K562 (cell line): ENCODE data around the gene CACYBP. TPM values are rescaled to one million over a fixed set of nuclear protein-coding genes. Genes with fewer than 3 reads are reported as not detected.

Source experiments
- BMI1 ChIP-seq: fragments of 150-350 bp; IDR thresholded peaks from 2 replicates; pipeline ENCODE4 v1.6.1; 2014; ENCODE audit warnings: low read length
- BRCA1 ChIP-seq, 2 experiments: fragments of 450-650 bp in 1 of 2; sonication (generic) in 1 of 2; formaldehyde crosslinking in 1 of 2; IDR thresholded peaks; 2 replicates each; pipeline versions ENCODE4 v1.5.0 to v1.6.1; 2017 to 2020; ENCODE audit warnings: mild to moderate bottlenecking in 1 of 2, missing genetic modification reagents in 1 of 2
- E2F3 ChIP-seq: fragments of 250-450 bp; sonication (Bioruptor Pico); IDR thresholded peaks from 2 replicates; pipeline ENCODE4 v1.4.0; 2020; ENCODE audit warnings: mild to moderate bottlenecking
- MAX ChIP-seq: sonication (generic); formaldehyde crosslinking; IDR thresholded peaks from 2 replicates; pipeline ENCODE4 v1.9.0; 2022; ENCODE audit warnings: mild to moderate bottlenecking, missing genetic modification reagents
- MLLT1 ChIP-seq, 2 experiments: fragments of 450-650 bp; IDR thresholded peaks; 2 replicates each; pipeline ENCODE4 v1.6.1; 2016
- NCOA6 ChIP-seq: fragments of 450-650 bp; IDR thresholded peaks from 2 replicates; pipeline ENCODE4 v1.6.1; 2017; ENCODE audit warnings: mild to moderate bottlenecking
- RBM14 ChIP-seq: fragments of 200-400 bp; formaldehyde crosslinking; IDR thresholded peaks from 2 replicates; pipeline ENCODE4 v1.6.1; 2018; ENCODE audit warnings: low read depth, mild to moderate bottlenecking, low read length, moderate library complexity, borderline replicate concordance; ENCODE audit not compliant: insufficient read depth
- REST ChIP-seq, 2 experiments: fragments of 450-650 bp; formaldehyde crosslinking in 1 of 2; IDR thresholded peaks; 2 replicates each; pipeline versions ENCODE4 v1.4.0 to v1.6.1; 2014 to 2020; ENCODE audit warnings: mild to moderate bottlenecking in 2 of 2, borderline replicate concordance in 1 of 2, low read depth in 1 of 2
- SIN3B ChIP-seq: fragments of 450-650 bp; IDR thresholded peaks from 2 replicates; pipeline ENCODE4 v1.6.1; 2017; ENCODE audit warnings: low read depth, mild to moderate bottlenecking, moderate library complexity
- ZBTB17 ChIP-seq: fragments of 450-650 bp; formaldehyde crosslinking; IDR thresholded peaks from 2 replicates; pipeline ENCODE4 v1.4.0; 2020; ENCODE audit warnings: mild to moderate bottlenecking
- ZNF224 ChIP-seq: sonication (generic); formaldehyde crosslinking; IDR thresholded peaks from 2 replicates; pipeline ENCODE4 v1.8.0; 2022; ENCODE audit warnings: mild to moderate bottlenecking, missing genetic modification reagents
- ZNF639 ChIP-seq, 2 experiments: fragments of 200-800 bp in 1 of 2; sonication (Bioruptor generic) in 1 of 2; sonication (generic) in 1 of 2; formaldehyde crosslinking in 1 of 2; IDR thresholded peaks in 1 of 2; conservative IDR thresholded peaks in 1 of 2; 2 replicates each; pipeline versions ENCODE4 v1.5.0 to v1.6.1; 2016 to 2020; ENCODE audit warnings: missing compliant biosample characterization in 1 of 2, missing genetic modification characterization in 1 of 2, missing genetic modification reagents in 1 of 2
- ZNF77 ChIP-seq: fragments of 250-450 bp; sonication (Bioruptor Pico); IDR thresholded peaks from 2 replicates; pipeline ENCODE4 v1.5.0; 2020
- ZNF830 ChIP-seq: fragments of 250-450 bp; sonication (Bioruptor Pico); IDR thresholded peaks from 2 replicates; pipeline ENCODE4 v1.5.0; 2021; ENCODE audit warnings: mild to moderate bottlenecking
- polyA plus RNA-seq, 8 experiments: library from polyadenylated mRNA; depleted of rRNA in 4 of 8; stranded (reverse) in 5 of 8; unstranded in 3 of 8; fragments of >200 nt; fragmentation: Nextera tagmentation in 2 of 8; fragmentation: Illumina TruSeq in 1 of 8; extraction: Ambion mirVana in 2 of 8; extraction: Trizol in 1 of 8; gene quantifications; 2 replicates each; pipeline versions ENCODE4 v1.2.1 to v1.2.3, GENCODE V29; 2011 to 2014; ENCODE audit warnings: inconsistent platforms in 1 of 8, missing spikeins in 1 of 8
- total RNA-seq, 7 experiments: library from RNA; depleted of rRNA in 6 of 7; stranded (reverse); fragments of >200 nt in 6 of 7; fragmentation: Illumina TruSeq in 2 of 7; extraction: Trizol in 2 of 7; gene quantifications; 2 replicates each; pipeline versions ENCODE4 v1.2.1 to v1.2.3, GENCODE V29; 2011 to 2021; ENCODE audit warnings: low replicate concordance in 1 of 7
- TF ChIP-seq, protein P1 (sequence below): fragments of 450-650 bp; IDR thresholded peaks from 2 replicates; pipeline ENCODE4 v1.6.1; 2016; ENCODE audit warnings: antibody characterized with exemption

CACYBP gene
- total and polyA plus RNA-seq, 9 of the 15 experiments (the other 6 are each of a cell fraction or from before 2014, with no cell fraction given): 147 to 1,576 (median 488) TPM

DNA sequence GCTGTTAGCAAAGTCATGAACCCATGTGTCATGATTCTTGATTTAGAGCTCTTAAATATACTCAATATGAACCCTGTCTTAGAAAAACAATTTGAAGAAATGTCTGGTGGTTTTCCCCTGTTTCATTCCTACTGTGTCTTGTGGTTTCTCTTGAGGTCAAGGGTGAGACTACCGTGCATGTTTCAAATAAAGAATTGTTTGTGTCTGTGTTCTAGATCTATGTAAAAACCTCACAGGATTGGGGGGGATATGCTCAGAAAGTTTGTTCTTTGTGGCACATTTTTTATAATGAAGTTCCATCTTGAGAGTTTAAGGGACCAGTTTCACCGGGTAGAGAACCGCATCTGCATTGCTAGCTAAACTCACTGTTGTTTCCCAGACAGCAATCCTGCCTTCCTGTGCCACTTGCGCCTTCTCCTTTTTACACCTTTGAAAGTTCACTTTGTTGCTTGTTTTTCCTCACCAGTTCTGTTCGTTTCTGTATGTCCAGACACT lies 30.9 kb upstream of the CACYBP start (continued):
- TF ChIP-seq, protein P1, sequence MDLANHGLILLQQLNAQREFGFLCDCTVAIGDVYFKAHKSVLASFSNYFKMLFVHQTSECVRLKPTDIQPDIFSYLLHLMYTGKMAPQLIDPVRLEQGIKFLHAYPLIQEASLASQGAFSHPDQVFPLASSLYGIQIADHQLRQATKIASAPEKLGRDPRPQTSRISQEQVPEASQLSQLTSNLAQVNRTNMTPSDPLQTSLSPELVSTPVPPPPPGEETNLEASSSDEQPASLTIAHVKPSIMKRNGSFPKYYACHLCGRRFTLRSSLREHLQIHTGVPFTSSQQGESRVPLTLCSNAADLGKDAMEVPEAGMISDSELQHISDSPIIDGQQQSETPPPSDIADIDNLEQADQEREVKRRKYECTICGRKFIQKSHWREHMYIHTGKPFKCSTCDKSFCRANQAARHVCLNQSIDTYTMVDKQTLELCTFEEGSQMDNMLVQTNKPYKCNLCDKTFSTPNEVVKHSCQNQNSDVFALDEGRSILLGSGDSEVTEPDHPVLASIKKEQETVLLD: no peak
- 0 out of 4 replicates have a peak, but pooled peaks of 1 of the 2 experiments have one; percentile 21 for TF ChIP-seq MLLT1 (IDR thresholded peaks at IDR 0.05)
- no peak for TF ChIP-seq BMI1
- no peak for TF ChIP-seq BRCA1 (IDR thresholded peaks at IDR 0.05)
- no peak for TF ChIP-seq BRCA1 (CRISPR knock-in tag; IDR thresholded peaks at IDR 0.05)
- no peak for TF ChIP-seq ZNF77 (CRISPR knock-in tag)
- no peak for TF ChIP-seq MAX
- TF ChIP-seq NCOA6: no peak
- peak in 1 of 2 experiments; percentile 12; a peak in 1 of 4 replicates for TF ChIP-seq ZNF639 (CRISPR knock-in tag; conservative IDR thresholded peaks at IDR 0.05 in 1 of 2, IDR thresholded peaks at IDR 0.05 in 1 of 2)
- TF ChIP-seq SIN3B: no peak
- no peak for TF ChIP-seq ZNF224 (CRISPR knock-in tag)
- TF ChIP-seq REST (IDR thresholded peaks at IDR 0.05; ENCODE audit: borderline replicate concordance): no peak
- TF ChIP-seq REST (CRISPR knock-in tag; IDR thresholded peaks at IDR 0.05; ENCODE audit: low read depth): no peak
- no peak for TF ChIP-seq ZNF830 (CRISPR knock-in tag)
- no peak for TF ChIP-seq RBM14
- no peak for TF ChIP-seq ZBTB17 (CRISPR knock-in tag)
- no peak for TF ChIP-seq E2F3 (CRISPR knock-in tag)
